B cell (primary cell): ENCODE data around the gene TRAF3. TPM values are rescaled to one million over a fixed set of nuclear protein-coding genes. Genes with fewer than 3 reads are reported as not detected.
A peak's percentile ranks its signal among the peaks of the same experiment; 100 is the strongest.

Source experiments
- ATAC-seq: fragments of 200-7000 bp; cut with Tn5 transposase; one replicate; pipeline ENCODE4 v1.10.0; 2021; ENCODE audit warnings: low read depth, mild to moderate bottlenecking, moderate number of reproducible peaks, moderate library complexity
- CTCF ChIA-PET: fragments of 350-600 bp; sonication (Branson Sonifier 250); formaldehyde crosslinking; loops from one replicate; lab custom pipeline; 2021; ENCODE audit warnings: antibody characterized with exemption, inconsistent platforms; lab: Charles Lee
- POLR2A ChIA-PET: fragments of 350-600 bp; sonication (Branson Sonifier 250); formaldehyde crosslinking; loops from one replicate; lab custom pipeline; 2021; ENCODE audit warnings: antibody characterized with exemption; lab: Charles Lee
- DNase-seq: peaks from one replicate; pipeline ENCODE4 v3.0.0; 2013
- H2AFZ ChIP-seq: 2 replicates; pipeline ENCODE4 v1.6.1; 2012; ENCODE audit warnings: mild to moderate bottlenecking, low read depth, low read length; ENCODE audit not compliant: insufficient read depth, poor library complexity, severe bottlenecking
- H3K27ac ChIP-seq, 2 donors: 1 replicate in 1 of 2; 2 replicates in 1 of 2; pipeline ENCODE4 v1.5.1; 2012 to 2013; ENCODE audit warnings: low read length in 2 of 2, mild to moderate bottlenecking in 2 of 2, moderate library complexity in 1 of 2
- H3K27me3 ChIP-seq, 4 experiments: fragments of 200-600 bp in 1 of 4; sonication (generic) in 1 of 4; replicated peaks in 1 of 4; 1 replicate in 2 of 4; 2 replicates in 2 of 4; pipeline versions ENCODE4 v1.6.1 to v1.7.0; 2013 to 2016; ENCODE audit warnings: low read length in 3 of 4, mild to moderate bottlenecking in 2 of 4, mixed read lengths in 1 of 4, moderate library complexity in 1 of 4; ENCODE audit not compliant: insufficient read depth in 4 of 4, control insufficient read depth in 3 of 4; ENCODE audit errors: control extremely low read depth in 1 of 4
- H3K36me3 ChIP-seq, 2 experiments: replicated peaks in 1 of 2; 1 replicate in 1 of 2; 2 replicates in 1 of 2; pipeline versions ENCODE4 v1.6.1 to v1.7.1; 2013; ENCODE audit warnings: low read length in 1 of 2; ENCODE audit not compliant: insufficient read depth in 2 of 2, control insufficient read depth in 1 of 2; ENCODE audit errors: control extremely low read depth in 1 of 2, extremely low read depth in 1 of 2
- H3K4me1 ChIP-seq, 2 donors: fragments of 200-600 bp in 1 of 2; sonication (generic) in 1 of 2; 1 replicate in 1 of 2; 2 replicates in 1 of 2; pipeline versions ENCODE4 v1.5.1 to v1.6.1; 2013 to 2017; ENCODE audit warnings: low read length in 2 of 2; ENCODE audit not compliant: control insufficient read depth in 2 of 2, insufficient read depth in 2 of 2
- H3K4me2 ChIP-seq: replicated peaks from 2 replicates; pipeline ENCODE3; 2012; ENCODE audit warnings: mild to moderate bottlenecking, low read depth, low read length; ENCODE audit not compliant: poor library complexity, severe bottlenecking
- H3K4me3 ChIP-seq, 5 experiments: fragments of 200-600 bp in 1 of 5; sonication (generic) in 1 of 5; 1 replicate in 3 of 5; 2 replicates in 2 of 5; pipeline versions ENCODE4 v1.5.1 to v1.7.0; 2011 to 2016; ENCODE audit warnings: low read length in 4 of 5, mild to moderate bottlenecking in 4 of 5, low read depth in 2 of 5, control low read depth in 1 of 5, moderate library complexity in 1 of 5; ENCODE audit not compliant: insufficient read depth in 1 of 5; ENCODE audit errors: control extremely low read depth in 1 of 5, extremely low read depth in 1 of 5
- H3K79me2 ChIP-seq: fragments of 200-600 bp; sonication (generic); one replicate; pipeline ENCODE4 v1.6.0; 2016; ENCODE audit warnings: low read length; ENCODE audit not compliant: control insufficient read depth, insufficient read depth
- H3K9ac ChIP-seq: fragments of 200-600 bp; sonication (generic); 2 replicates; pipeline ENCODE4 v1.6.1; 2017; ENCODE audit warnings: mild to moderate bottlenecking, low read length, moderate library complexity
- H3K9me3 ChIP-seq, 3 donors: one replicate each; pipeline versions ENCODE4 v1.6.1 to v1.7.1; 2013; ENCODE audit warnings: low read length in 2 of 3; ENCODE audit not compliant: control insufficient read depth in 2 of 3, insufficient read depth in 1 of 3; ENCODE audit errors: control extremely low read depth in 1 of 3
- H4K20me1 ChIP-seq: 2 replicates; pipeline ENCODE4 v1.6.0; 2012; ENCODE audit warnings: mild to moderate bottlenecking, low read length; ENCODE audit not compliant: insufficient read depth, control insufficient read depth, poor library complexity, severe bottlenecking
- H3K27ac Mint-ChIP-seq: one replicate; pipeline ENCODE4 v1.8.0; 2021; ENCODE audit warnings: mixed read lengths
- H3K27me3 Mint-ChIP-seq: one replicate; pipeline ENCODE4 v1.8.0; 2021; ENCODE audit warnings: mixed read lengths
- H3K4me1 Mint-ChIP-seq: one replicate; pipeline ENCODE4 v1.8.0; 2021; ENCODE audit warnings: mixed read lengths
- H3K4me3 Mint-ChIP-seq: one replicate; pipeline ENCODE4 v1.8.0; 2021; ENCODE audit warnings: mixed read lengths
- H3K9me3 Mint-ChIP-seq: one replicate; pipeline ENCODE4 v1.8.0; 2022; ENCODE audit warnings: mixed read lengths; ENCODE audit not compliant: insufficient read depth
- EZH2 ChIP-seq: IDR thresholded peaks from 2 replicates; pipeline ENCODE4 v1.6.1; 2012; ENCODE audit warnings: borderline replicate concordance, low read depth, mild to moderate bottlenecking, moderate library complexity, low read length; ENCODE audit not compliant: insufficient read depth, poor library complexity, severe bottlenecking
- WGBS: methylation state at CpG from one replicate; pipeline ENCODE4 v1.1.5; 2013; ENCODE audit warnings: missing lambda C conversion rate; ENCODE audit not compliant: insufficient coverage; 5-methylcytosine and 5-hydroxymethylcytosine counted together
- intact Hi-C: fragments of 100-400 bp; cut with micrococcal nuclease; formaldehyde crosslinking; loops from one replicate; pipeline ENCODE4 v1.10.0; 2022
- polyA plus RNA-seq: library from polyadenylated mRNA; depleted of rRNA; stranded (reverse); fragments of >200 nt; gene quantifications from 2 replicates; pipeline ENCODE4 v1.2.3, GENCODE V29; 2012
- total RNA-seq, 2 donors: library from RNA; stranded (reverse); fragments of 120-200 nt in 1 of 2; gene quantifications; 1 replicate in 1 of 2; 2 replicates in 1 of 2; pipeline versions ENCODE4 v1.2.3 to v1.2.4, GENCODE V29; 2013 to 2022
- TF ChIP-seq, protein P1 (sequence below): fragments of 200-600 bp; IDR thresholded peaks from one replicate; pipeline ENCODE4 v1.8.0; 2022; ENCODE audit warnings: antibody characterized with exemption, mild to moderate bottlenecking

Gene TRAF3
- total and polyA plus RNA-seq, 2 donors (not counting 1 experiment from before 2014, with no cell fraction given): 42.8 to 89.8 TPM

DNA sequence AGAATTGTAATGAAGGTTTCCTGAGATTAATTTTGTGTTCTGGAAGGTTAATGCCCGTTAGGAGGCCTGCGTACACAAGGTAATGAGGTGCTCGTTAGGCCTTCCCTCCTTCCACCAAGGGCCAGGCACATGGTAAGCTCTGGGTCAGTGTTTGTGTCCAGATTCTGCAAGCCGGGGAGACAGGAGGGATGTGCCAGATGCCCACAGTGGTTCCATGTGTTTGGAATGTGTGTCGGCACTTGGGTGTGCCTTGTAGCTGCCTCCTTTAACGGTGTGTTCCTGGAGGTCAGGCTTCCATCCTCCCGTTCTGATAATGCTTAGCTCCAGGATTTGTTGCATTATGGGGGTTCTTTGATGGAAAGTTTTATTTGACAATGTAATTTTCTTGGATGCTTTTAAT is 5.7 kb downstream of the TRAF3 start:
- H3K4me1 Mint-ChIP-seq: peaks cover 75% of the 10 kb centered on the region
- Histone ChIP-seq H3K79me2 (peaks cover 100% of the 10 kb centered on the region), H3K27me3 (no peaks in the 10 kb centered on the region), H4K20me1 (peaks cover 93% of the 10 kb centered on the region), H3K4me2 (peak overlapping the region; percentile 1), H3K27ac (no peak overlapping the region), H3K9me3 (no peaks in the 10 kb centered on the region), H3K4me1 (peaks cover 54 to 88% of the 10 kb centered on the region in 2 donors), H2AFZ (no peak overlapping the region), H3K36me3 (peaks cover 0 to 12% of the 10 kb centered on the region in 2 experiments), H3K4me3 (no peak overlapping the region), H3K9ac (no peak overlapping the region)
- no peak overlapping the region for H3K27ac Mint-ChIP-seq
- intact Hi-C loops: no loop called here
- H3K27me3 Mint-ChIP-seq: no peaks in the 10 kb centered on the region
- no peaks in the 10 kb centered on the region for H3K9me3 Mint-ChIP-seq
- DNase-seq (no peak), ATAC-seq (no peak)
- H3K4me3 Mint-ChIP-seq: no peak overlapping the region
- ChIA-PET POLR2A (no interaction called here), CTCF (interaction anchor here (0.7 kb wide), 2 partner anchors 70 to 96 kb away, joined by 3 to 4 read pairs; no protein-coding TSS in a partner anchor)
- TF ChIP-seq EZH2: no peak
- TF ChIP-seq, protein P1, sequence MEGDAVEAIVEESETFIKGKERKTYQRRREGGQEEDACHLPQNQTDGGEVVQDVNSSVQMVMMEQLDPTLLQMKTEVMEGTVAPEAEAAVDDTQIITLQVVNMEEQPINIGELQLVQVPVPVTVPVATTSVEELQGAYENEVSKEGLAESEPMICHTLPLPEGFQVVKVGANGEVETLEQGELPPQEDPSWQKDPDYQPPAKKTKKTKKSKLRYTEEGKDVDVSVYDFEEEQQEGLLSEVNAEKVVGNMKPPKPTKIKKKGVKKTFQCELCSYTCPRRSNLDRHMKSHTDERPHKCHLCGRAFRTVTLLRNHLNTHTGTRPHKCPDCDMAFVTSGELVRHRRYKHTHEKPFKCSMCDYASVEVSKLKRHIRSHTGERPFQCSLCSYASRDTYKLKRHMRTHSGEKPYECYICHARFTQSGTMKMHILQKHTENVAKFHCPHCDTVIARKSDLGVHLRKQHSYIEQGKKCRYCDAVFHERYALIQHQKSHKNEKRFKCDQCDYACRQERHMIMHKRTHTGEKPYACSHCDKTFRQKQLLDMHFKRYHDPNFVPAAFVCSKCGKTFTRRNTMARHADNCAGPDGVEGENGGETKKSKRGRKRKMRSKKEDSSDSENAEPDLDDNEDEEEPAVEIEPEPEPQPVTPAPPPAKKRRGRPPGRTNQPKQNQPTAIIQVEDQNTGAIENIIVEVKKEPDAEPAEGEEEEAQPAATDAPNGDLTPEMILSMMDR: no peak
- WGBS: 91% methylated on average over 6 of the region's 7 CpGs

DNA sequence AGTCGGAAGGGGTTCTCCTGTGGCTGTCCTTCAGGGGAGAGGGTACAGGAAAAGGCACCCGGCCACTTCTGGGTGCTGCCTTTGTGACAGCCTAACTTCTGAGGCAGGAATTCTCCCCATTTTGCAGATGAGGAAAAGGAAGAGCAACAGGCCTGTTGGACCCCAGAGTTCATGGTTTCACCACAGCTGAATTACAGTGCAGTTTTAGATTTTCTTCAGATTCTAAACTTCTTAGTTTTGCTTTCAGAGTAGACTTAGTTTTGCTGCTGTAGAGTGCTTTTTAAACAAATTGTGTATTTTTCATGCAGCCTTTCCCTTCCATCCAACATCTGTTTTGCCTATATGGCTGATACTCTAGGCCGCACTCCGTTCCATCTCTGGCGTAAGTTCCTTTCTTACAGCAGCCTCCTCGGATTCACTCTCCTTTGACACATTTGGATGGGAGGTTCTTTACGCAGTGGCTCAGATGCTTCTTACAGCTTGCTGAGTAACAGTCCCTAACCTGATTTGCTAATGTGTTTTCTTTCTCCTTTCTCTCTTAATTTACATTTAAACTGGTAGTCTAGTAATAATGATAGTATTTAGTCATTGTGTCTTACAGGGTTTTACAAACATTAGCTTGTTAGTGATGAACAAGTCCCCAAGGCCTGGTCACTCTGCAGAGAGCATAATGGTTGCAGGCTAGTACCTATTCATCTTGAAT is 7.8 kb downstream of the TRAF3 start:
- H3K27ac Mint-ChIP-seq: peak overlapping the region; percentile 6
- POLR2A ChIA-PET: no interaction called here
- no peak for TF ChIP-seq EZH2
- TF ChIP-seq, protein P1: no peak
- Histone ChIP-seq H2AFZ (no peak overlapping the region), H4K20me1 (peaks cover 91% of the 10 kb centered on the region), H3K4me2 (peak overlapping the region; percentile 37), H3K79me2 (peaks cover 100% of the 10 kb centered on the region), H3K9ac (no peak overlapping the region), H3K27me3 (no peaks in the 10 kb centered on the region), H3K36me3 (peaks cover 0 to 6% of the 10 kb centered on the region in 2 experiments), H3K4me3 (no peak overlapping the region), H3K4me1 (peaks cover 51 to 84% of the 10 kb centered on the region in 2 donors), H3K27ac (no peak overlapping the region), H3K9me3 (no peaks in the 10 kb centered on the region)
- H3K9me3 Mint-ChIP-seq: no peaks in the 10 kb centered on the region
- 97% methylated on average over 6 of the region's 7 CpGs for WGBS
- peaks cover 73% of the 10 kb centered on the region for H3K4me1 Mint-ChIP-seq
- CTCF ChIA-PET: interaction anchor here (0.8 to 2.8 kb wide), 2 partner anchors 11 to 106 kb away, joined by 3 to 8 read pairs; no protein-coding TSS in a partner anchor
- H3K4me3 Mint-ChIP-seq: peak overlapping the region; percentile 25
- H3K27me3 Mint-ChIP-seq: no peaks in the 10 kb centered on the region
- intact Hi-C loops: no loop called here
- no peak for ATAC-seq
- DNase-seq: no peak
